NCI-H82 treated with DMSO at 0.1 percent for 48 hours (cell line): ENCODE measurements around the gene JAML.

Source experiments
- DNase-seq: peaks from one replicate; lab custom pipeline; 2025; ENCODE audit not compliant: unreplicated experiment; lab: John Stamatoyannopoulos, UW

The JAML gene

DNA sequence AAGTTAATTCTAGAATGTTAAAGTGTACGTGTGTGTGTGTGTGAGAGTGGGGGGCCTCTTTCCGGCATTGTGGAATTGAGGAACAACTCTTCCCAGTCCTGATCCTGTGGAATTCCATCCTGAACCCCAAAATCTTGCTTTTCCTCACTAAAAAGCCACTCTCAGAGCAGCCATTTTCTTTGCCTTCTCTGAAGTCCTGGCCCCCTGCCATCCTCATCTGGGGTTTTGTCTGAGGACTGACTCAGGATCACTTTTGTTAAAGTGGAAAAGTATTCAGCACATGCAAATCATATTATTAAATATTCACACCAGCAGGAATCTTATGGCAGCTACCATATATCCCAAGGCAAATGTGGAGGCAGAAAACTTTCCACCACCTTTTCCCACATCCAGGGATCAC, 76.0 kb downstream of the JAML start:
- DNase-seq, result no peak

DNA sequence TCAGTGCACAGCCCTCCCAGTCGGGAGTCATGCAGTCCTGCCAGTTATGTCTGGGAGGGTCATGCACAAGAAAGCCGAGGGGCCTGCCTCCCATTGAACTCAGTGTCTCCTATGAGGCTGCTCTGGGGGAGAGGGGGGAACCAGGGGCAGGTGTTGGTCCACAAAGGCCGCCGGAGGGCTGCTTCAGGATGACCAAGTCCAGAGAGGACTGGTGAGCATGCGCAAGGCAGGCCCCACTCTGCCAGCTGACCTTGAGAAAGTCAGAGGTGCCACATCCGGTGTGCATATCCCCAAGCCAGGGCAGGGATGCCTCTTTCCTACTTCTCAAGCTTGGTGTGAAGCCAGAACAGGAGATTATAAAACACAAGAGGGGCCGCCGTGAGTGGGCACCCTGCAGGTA, 76.6 kb downstream of the JAML start:
- DNase-seq, result no peak

DNA sequence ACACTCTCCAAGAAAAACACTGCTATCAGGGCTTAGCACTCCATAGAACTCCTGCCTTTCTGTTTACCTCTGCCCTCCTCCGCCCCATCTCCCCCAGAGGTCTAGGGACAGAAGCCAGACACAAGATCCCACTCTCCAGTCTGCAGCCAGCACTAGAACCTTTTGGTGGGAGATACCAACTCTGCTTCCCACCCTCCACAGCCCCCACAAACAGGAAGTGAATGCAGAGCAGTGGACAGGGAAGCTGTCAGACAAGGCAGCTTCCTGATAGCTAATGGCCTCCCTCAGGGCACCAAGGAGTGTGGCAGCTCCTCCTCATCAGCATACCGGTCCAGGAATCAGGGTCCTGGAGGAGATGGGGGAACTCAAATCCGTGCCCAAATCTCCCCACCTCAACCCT, 77.3 kb downstream of the JAML start:
- DNase-seq, result no peak

DNA sequence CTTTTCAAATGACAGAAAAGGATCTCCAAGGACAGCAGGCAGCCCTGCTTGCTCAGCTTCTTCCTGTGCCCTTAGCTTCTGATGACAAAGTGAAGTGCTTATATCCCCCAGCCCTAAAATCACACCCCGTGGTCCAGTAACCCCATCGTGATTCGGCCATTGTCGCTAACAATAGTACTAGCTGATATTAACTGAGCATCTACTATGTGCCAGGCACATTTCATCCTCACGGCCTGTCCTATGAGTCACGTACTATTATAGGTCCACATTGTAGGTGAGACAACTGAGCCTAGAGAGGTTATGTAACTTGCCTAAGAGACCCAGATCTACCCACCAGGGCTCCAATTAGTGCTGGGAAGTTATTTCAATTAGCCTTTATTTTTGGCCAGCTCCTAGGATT, 78.3 kb downstream of the JAML start:
- DNase-seq, result no peak

DNA sequence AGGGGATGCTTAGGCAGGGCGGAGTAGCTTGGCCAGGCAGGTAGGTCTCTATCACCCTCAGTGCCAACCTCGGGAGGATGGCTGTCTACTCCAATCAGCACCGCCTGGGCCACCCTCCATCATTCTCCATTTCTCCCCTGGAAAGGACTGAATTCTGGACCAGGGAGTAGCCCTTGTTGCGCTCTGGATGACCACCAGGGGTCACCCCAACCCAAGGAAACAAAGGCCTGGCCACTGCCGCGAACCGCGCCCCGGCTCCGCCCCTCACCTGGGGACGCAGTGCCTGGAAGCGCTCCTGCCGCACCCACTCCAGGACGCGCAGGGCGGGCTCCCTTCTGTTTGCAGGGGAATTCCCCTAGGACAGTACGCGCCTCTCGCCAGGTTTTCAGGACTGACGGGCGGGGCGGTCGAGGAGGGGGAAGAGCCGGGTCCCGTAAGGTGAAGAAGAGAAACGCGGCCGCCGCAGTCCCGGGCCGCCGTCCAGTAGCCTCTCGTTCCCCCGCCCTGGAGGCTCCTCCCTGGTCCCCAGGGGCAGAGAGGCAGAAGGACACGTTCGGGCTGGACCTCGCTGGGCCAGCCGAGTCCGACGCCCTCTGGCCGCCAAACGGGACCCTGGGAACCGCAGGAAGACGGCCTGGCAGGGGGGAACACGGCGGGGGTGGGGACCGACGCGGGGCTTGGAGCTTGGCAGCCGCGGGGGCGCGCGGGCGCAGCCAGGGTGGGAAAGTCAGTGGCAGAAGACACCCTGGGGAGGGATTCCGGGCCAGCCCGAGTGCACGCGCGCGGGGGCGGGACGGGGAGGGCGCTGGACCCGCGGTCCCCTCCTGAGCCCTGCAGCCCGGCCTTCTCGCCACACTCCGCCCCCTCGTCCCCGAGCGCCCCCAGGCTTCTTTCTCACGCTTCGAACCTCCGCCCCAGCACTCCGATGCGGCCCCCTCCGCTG, 79.3 kb downstream of the JAML start:
- DNase-seq, result peak; percentile 34

DNA sequence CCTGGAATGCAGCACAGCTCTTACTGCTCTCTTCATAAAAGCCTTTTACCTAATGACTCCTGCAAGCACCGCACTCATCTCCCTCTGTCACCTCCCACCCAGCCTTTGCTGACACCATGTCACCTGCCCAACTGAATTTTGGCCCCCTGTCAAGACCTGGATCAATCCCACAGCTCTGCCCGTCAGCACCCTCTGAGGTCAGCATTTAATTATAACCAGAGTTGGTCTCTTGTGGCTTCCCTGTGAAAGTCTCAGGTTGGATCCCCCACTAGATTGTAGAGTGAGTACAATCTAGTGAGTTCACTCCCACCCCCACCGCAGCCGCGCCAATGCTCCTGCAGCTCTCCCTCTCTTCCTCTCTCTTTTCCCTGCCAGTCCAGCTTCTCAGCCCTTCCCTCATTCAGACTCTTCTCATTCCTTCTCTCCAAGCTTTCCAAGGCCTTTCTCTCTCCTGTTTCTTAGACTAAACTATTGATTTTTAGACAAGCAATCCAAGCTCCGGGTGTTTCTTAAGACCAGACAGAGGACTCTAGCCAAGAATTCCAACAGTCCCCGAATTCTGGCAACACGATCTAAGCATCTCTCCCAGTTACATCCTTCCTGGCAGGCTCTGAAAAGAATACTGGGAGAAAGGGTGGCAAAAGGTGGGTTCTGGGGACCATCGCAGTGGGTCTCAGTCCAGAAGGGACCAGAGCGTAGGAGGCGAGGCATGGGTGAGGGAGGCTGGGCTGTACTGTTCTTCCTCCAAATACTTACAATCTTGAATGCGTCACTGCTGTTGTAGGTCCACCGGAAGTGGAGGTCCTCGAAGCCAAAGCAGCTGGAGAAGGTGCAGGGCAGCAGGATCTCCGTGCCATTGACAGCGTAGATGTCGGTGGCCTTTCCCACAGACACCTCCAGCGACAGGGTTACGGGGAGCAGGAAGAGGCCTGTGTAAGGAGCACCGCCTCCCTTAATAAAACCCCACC, 80.2 kb downstream of the JAML start:
- no peak for DNase-seq
